Measurements from ENCODE around the gene MFSD6L. TPM values are rescaled to one million over a fixed set of nuclear protein-coding genes. Genes with fewer than 3 reads are reported as not detected.

Gene MFSD6L
- total and polyA plus RNA-seq, 10 of the 15 experiments (the other 5 are each of a cell fraction or from before 2014, with no cell fraction given), result 0.39 to 3.1 (median 1.1) TPM

GRCh38 chr17:8781776-8782175 is 17.4 kb downstream of the MFSD6L start:
- H3K4me3 ChIP-seq, result no peak overlapping the region
- ChIA-PET SMC1A (ENCODE audit: uncharacterized antibody, unreplicated experiment) (interaction anchor here (0.7 to 1.2 kb wide), 2 partner anchors 113 to 371 kb away, joined by 3 to 4 read pairs; no protein-coding TSS in a partner anchor), POLR2A (interaction anchor here (0.6 kb wide), 1 partner anchor 407 kb away, joined by 3 read pairs; no protein-coding TSS in a partner anchor), CTCF (interaction anchor here (2.1 to 3.0 kb wide), 2 partner anchors 113 to 216 kb away, joined by 7 read pairs; no protein-coding TSS in a partner anchor), RAD21 (ENCODE audit: unreplicated experiment) (no interaction called here)
- in situ Hi-C loops (cut with MboI) (no loop called here), intact Hi-C loops (cut with micrococcal nuclease; ENCODE audit: unreplicated experiment) (no loop called here)
- no peaks in the 10 kb centered on the region for H3K4me1 ChIP-seq (ENCODE audit: control insufficient read depth, insufficient read depth, low read length)
- H3K9ac ChIP-seq (ENCODE audit: control insufficient read depth, insufficient read depth, low read length), result no peak overlapping the region
- H2AFZ ChIP-seq (ENCODE audit: control insufficient read depth, low read depth, low read length), result no peak overlapping the region
- H3K36me3 ChIP-seq (ENCODE audit: control insufficient read depth in 2 of 2, insufficient read depth in 2 of 2, low read length in 1 of 2), result no peaks in the 10 kb centered on the region
- FAIRE-seq (no peak), DNase-seq (ENCODE audit: low read depth, low spot score) (no peak), ATAC-seq (no peak)
- H3K4me2 ChIP-seq (ENCODE audit: control insufficient read depth, insufficient read depth), result no peak overlapping the region
- H3K27ac ChIP-seq (ENCODE audit: control insufficient read depth, insufficient read depth), result no peak overlapping the region
- no TSS peak for BruUV-seq (replicated peaks)
- H3K79me2 ChIP-seq (ENCODE audit: control insufficient read depth, insufficient read depth, low read length), result no peaks in the 10 kb centered on the region
- WGBS (ENCODE audit: insufficient coverage, insufficient replicate concordance, low lambda C conversion rate, missing lambda C conversion rate), result 93% methylated on average over 4 of the region's 4 CpGs
- no peaks in the 10 kb centered on the region for H4K20me1 ChIP-seq (ENCODE audit: control insufficient read depth, insufficient read depth)
- H3K9me3 ChIP-seq (replicated peaks; ENCODE audit: control insufficient read depth, insufficient read depth, low read length), result no peaks in the 10 kb centered on the region
- no peaks in the 10 kb centered on the region for H3K27me3 ChIP-seq (replicated peaks in 1 of 2; ENCODE audit: control insufficient read depth in 2 of 2, insufficient read depth in 2 of 2, low read length in 1 of 2)
- TF ChIP-seq BRCA1 (IDR thresholded peaks at IDR 0.05; ENCODE audit: low read depth, low read length), result no peak
- no peak for TF ChIP-seq HDGF (IDR thresholded peaks at IDR 0.05)
- TF ChIP-seq HDAC2 (IDR thresholded peaks at IDR 0.05), result no peak
- TF ChIP-seq PBX3 (IDR thresholded peaks at IDR 0.05; ENCODE audit: insufficient replicate concordance, low read depth, low read length), result no peak
- TF ChIP-seq FOS (IDR thresholded peaks at IDR 0.05; ENCODE audit: borderline replicate concordance, extremely low read depth, insufficient read length), result no peak
- TF ChIP-seq PAX5 (IDR thresholded peaks at IDR 0.05; ENCODE audit: borderline replicate concordance, low read depth, low read length), result no peak
- TF ChIP-seq ZBTB33 (IDR thresholded peaks at IDR 0.05), result no peak
- TF ChIP-seq MYC (IDR thresholded peaks at IDR 0.05; ENCODE audit: insufficient read depth, insufficient read length, insufficient replicate concordance, low read length, severe bottlenecking), result no peak
- no peak for TF ChIP-seq SIX5 (IDR thresholded peaks at IDR 0.05; ENCODE audit: low read depth, low read length, severe bottlenecking)
- TF ChIP-seq ZNF24 (IDR thresholded peaks at IDR 0.05), result no peak
- TF ChIP-seq ZNF592 (IDR thresholded peaks at IDR 0.05), result no peak
- TF ChIP-seq TAF1 (IDR thresholded peaks at IDR 0.05; ENCODE audit: borderline replicate concordance, low read depth, low read length), result no peak
- TF ChIP-seq SIN3A (IDR thresholded peaks at IDR 0.05; ENCODE audit: low read depth, low read length), result no peak
- TF ChIP-seq MTA2 (IDR thresholded peaks at IDR 0.05; ENCODE audit: low read depth), result no peak
- no peak for TF ChIP-seq SKIL (IDR thresholded peaks at IDR 0.05; ENCODE audit: low read depth, poor library complexity, severe bottlenecking)
- no peak for TF ChIP-seq RB1 (IDR thresholded peaks at IDR 0.05; ENCODE audit: borderline replicate concordance)
